OCI-LY1 (cell line): ENCODE data around the gene DLK1.

Experiments used
- H2AFZ ChIP-seq: fragments of 200-600 bp; sonication (generic), shearing (Covaris generic); 2 replicates; pipeline ENCODE4 v1.6.0; 2014; ENCODE audit warnings: antibody characterized with exemption, mild to moderate bottlenecking, low read length
- H3F3A ChIP-seq: fragments of 200-600 bp; sonication (generic), shearing (Covaris generic); 2 replicates; pipeline ENCODE4 v1.6.0; 2014; ENCODE audit warnings: mild to moderate bottlenecking, antibody characterized with exemption, low read length, moderate library complexity; ENCODE audit not compliant: insufficient read depth
- H3K27ac ChIP-seq: fragments of 200-600 bp; sonication (generic); 2 replicates; pipeline ENCODE4 v1.5.1; 2014; ENCODE audit warnings: low read length, mixed run types, mild to moderate bottlenecking, low read depth; ENCODE audit not compliant: poor library complexity, severe bottlenecking
- H3K27me3 ChIP-seq: fragments of 200-600 bp; sonication (generic); 2 replicates; pipeline ENCODE4 v1.6.0; 2014; ENCODE audit warnings: antibody characterized with exemption, mild to moderate bottlenecking, low read length, moderate library complexity; ENCODE audit not compliant: insufficient read depth
- H3K36me3 ChIP-seq: fragments of 200-600 bp; sonication (generic); 2 replicates; pipeline ENCODE4 v1.6.1; 2014; ENCODE audit warnings: mild to moderate bottlenecking, antibody characterized with exemption, low read length, moderate library complexity, mixed read lengths; ENCODE audit not compliant: insufficient read depth
- H3K4me1 ChIP-seq: fragments of 200-600 bp; sonication (generic); 2 replicates; pipeline ENCODE4 v1.5.1; 2014; ENCODE audit warnings: mild to moderate bottlenecking, low read length, moderate library complexity; ENCODE audit not compliant: insufficient read depth, severe bottlenecking
- H3K4me2 ChIP-seq: fragments of 200-600 bp; sonication (generic), shearing (Covaris generic); 2 replicates; pipeline ENCODE4 v1.6.1; 2014; ENCODE audit warnings: low read length
- H3K4me3 ChIP-seq: fragments of 200-600 bp; sonication (generic); 2 replicates; pipeline ENCODE4 v1.5.1; 2014; ENCODE audit warnings: low read length, low read depth, mild to moderate bottlenecking, mixed read lengths; ENCODE audit not compliant: poor library complexity, severe bottlenecking
- H3K79me2 ChIP-seq: fragments of 200-600 bp; shearing (Covaris generic); 2 replicates; pipeline ENCODE4 v1.6.1; 2016; ENCODE audit warnings: mixed run types, low read length, mixed read lengths; ENCODE audit not compliant: insufficient read depth
- H3K9ac ChIP-seq: fragments of 200-600 bp; sonication (generic), shearing (Covaris generic); 2 replicates; pipeline ENCODE4 v1.6.1; 2014; ENCODE audit warnings: mild to moderate bottlenecking, low read length, mixed read lengths
- H3K9me2 ChIP-seq: fragments of 200-600 bp; sonication (generic), shearing (Covaris generic); 2 replicates; pipeline ENCODE4 v1.6.1; 2014; ENCODE audit warnings: low read depth, mild to moderate bottlenecking, low read length, mixed read lengths
- H3K9me3 ChIP-seq: fragments of 200-600 bp; shearing (Covaris generic); 2 replicates; pipeline ENCODE4 v1.6.1; 2014; ENCODE audit warnings: low read length, mixed read lengths
- H4K20me1 ChIP-seq: fragments of 200-600 bp; sonication (generic), shearing (Covaris generic); 2 replicates; pipeline ENCODE4 v1.6.0; 2016; ENCODE audit warnings: mild to moderate bottlenecking, low read length; ENCODE audit not compliant: insufficient read depth
- CTCF ChIP-seq: fragments of 200-600 bp; sonication (generic), shearing (Covaris generic); IDR thresholded peaks from 2 replicates; pipeline ENCODE4 v1.5.1; 2017; ENCODE audit warnings: mild to moderate bottlenecking, antibody characterized with exemption, low read length, moderate library complexity, mixed read lengths
- EZH2 ChIP-seq: fragments of 200-600 bp; sonication (generic), shearing (Covaris generic); IDR thresholded peaks from 2 replicates; pipeline ENCODE4 v1.8.0; 2017; ENCODE audit warnings: borderline replicate concordance, mixed run types, mild to moderate bottlenecking, antibody characterized with exemption, low read length, moderate library complexity, mixed read lengths

The DLK1 gene

GRCh38 chr14:100683578-100683977, 43.1 kb upstream of the DLK1 start:
- Histone ChIP-seq H3K4me2 (no peak overlapping the region), H3K9me3 (no peaks in the 10 kb centered on the region), H3K27ac (no peak overlapping the region), H3K4me3 (no peak overlapping the region), H3K27me3 (no peaks in the 10 kb centered on the region), H3K9me2 (no peaks in the 10 kb centered on the region), H3K9ac (no peak overlapping the region), H3F3A (no peaks in the 10 kb centered on the region), H3K4me1 (no peaks in the 10 kb centered on the region), H3K79me2 (no peaks in the 10 kb centered on the region), H4K20me1 (no peaks in the 10 kb centered on the region), H3K36me3 (no peaks in the 10 kb centered on the region), H2AFZ (no peak overlapping the region)
- no peak for TF ChIP-seq EZH2
- TF ChIP-seq CTCF = no peak

- H3K36me3 ChIP-seq = no peaks in the 10 kb centered on the region
- H3K27ac ChIP-seq = no peak overlapping the region
- no peaks in the 10 kb centered on the region for H3K27me3 ChIP-seq
- H3K9ac ChIP-seq = no peak overlapping the region
- no peaks in the 10 kb centered on the region for H3F3A ChIP-seq
- H3K79me2 ChIP-seq = no peaks in the 10 kb centered on the region
- H2AFZ ChIP-seq = no peak overlapping the region
- H3K4me1 ChIP-seq = no peaks in the 10 kb centered on the region
- no peak overlapping the region for H3K4me2 ChIP-seq
- no peaks in the 10 kb centered on the region for H4K20me1 ChIP-seq
- no peak overlapping the region for H3K4me3 ChIP-seq
- no peaks in the 10 kb centered on the region for H3K9me3 ChIP-seq
- no peaks in the 10 kb centered on the region for H3K9me2 ChIP-seq
- TF ChIP-seq CTCF (no peak), EZH2 (no peak)
These were observed 42.5 kb upstream of the DLK1 start for GRCh38 chr14:100684154-100684553.

- Histone ChIP-seq H3K9me2 (no peaks in the 10 kb centered on the region), H3K27ac (no peak overlapping the region), H3K4me1 (no peaks in the 10 kb centered on the region), H3K79me2 (no peaks in the 10 kb centered on the region), H3K4me3 (no peak overlapping the region), H3K9ac (no peak overlapping the region), H3K36me3 (no peaks in the 10 kb centered on the region), H3K9me3 (no peaks in the 10 kb centered on the region), H3F3A (no peaks in the 10 kb centered on the region), H3K4me2 (no peak overlapping the region), H3K27me3 (no peaks in the 10 kb centered on the region), H2AFZ (no peak overlapping the region), H4K20me1 (no peaks in the 10 kb centered on the region)
- TF ChIP-seq EZH2 (no peak), CTCF (no peak)
These were observed 41.7 kb upstream of the DLK1 start for GRCh38 chr14:100684961-100685360.
